Caco-2 (cell line): ENCODE data around the gene TRO. TPM values are rescaled to one million over a fixed set of nuclear protein-coding genes. Genes with fewer than 3 reads are reported as not detected.

Source experiments
- BruUV-seq: library from RNA; stranded (reverse); fragments of 400-500 nt; replicated peaks from 2 replicates; lab custom pipeline; 2021; lab: Mats Ljungman, UMichigan
- CTCF ChIA-PET: fragments of 300-600 bp; sonication (Branson Sonifier 250); formaldehyde crosslinking; loops from one replicate; lab custom pipeline; 2022; ENCODE audit warnings: antibody characterized with exemption; lab: Charles Lee
- POLR2A ChIA-PET: fragments of 300-600 bp; sonication (Branson Sonifier 250); formaldehyde crosslinking; loops from one replicate; lab custom pipeline; 2022; ENCODE audit warnings: antibody characterized with exemption; lab: Charles Lee
- DNase-seq, 2 experiments: peaks; one replicate each; pipeline versions ENCODE4 v3.0.0 to v3.0.0-alpha.2; 2020 to 2022
- H3K27me3 ChIP-seq: replicated peaks from 2 replicates; pipeline ENCODE4 v1.6.0; 2011; ENCODE audit warnings: low read length; ENCODE audit not compliant: control insufficient read depth, insufficient read depth
- H3K36me3 ChIP-seq: 2 replicates; pipeline ENCODE4 v1.5.1; 2011; ENCODE audit warnings: low read length; ENCODE audit not compliant: control insufficient read depth, insufficient read depth
- H3K4me1 ChIP-seq: fragments of 250-450 bp; sonication (Bioruptor Pico); 2 replicates; pipeline ENCODE4 v1.5.1; 2020; ENCODE audit warnings: mild to moderate bottlenecking
- H3K4me3 ChIP-seq: 2 replicates; pipeline ENCODE4 v1.5.1; 2011; ENCODE audit warnings: low read depth, mild to moderate bottlenecking, control low read depth, low read length
- H3K9me3 ChIP-seq: fragments of 250-450 bp; sonication (Bioruptor Pico); 2 replicates; pipeline ENCODE4 v1.5.1; 2020; ENCODE audit warnings: mild to moderate bottlenecking, moderate library complexity
- H3K27ac Mint-ChIP-seq: one replicate; pipeline ENCODE4 v1.8.0; 2022; ENCODE audit warnings: mixed read lengths; ENCODE audit not compliant: unreplicated experiment
- H3K27me3 Mint-ChIP-seq: one replicate; pipeline ENCODE4 v1.8.0; 2022; ENCODE audit warnings: mixed read lengths; ENCODE audit not compliant: insufficient read depth, unreplicated experiment
- H3K36me3 Mint-ChIP-seq: one replicate; pipeline ENCODE4 v1.8.0; 2022; ENCODE audit warnings: mild to moderate bottlenecking, mixed read lengths; ENCODE audit not compliant: insufficient read depth, unreplicated experiment
- H3K4me1 Mint-ChIP-seq: one replicate; pipeline ENCODE4 v1.8.0; 2022; ENCODE audit warnings: low read depth, mixed read lengths; ENCODE audit not compliant: unreplicated experiment
- H3K4me3 Mint-ChIP-seq: one replicate; pipeline ENCODE4 v1.8.0; 2022; ENCODE audit warnings: mild to moderate bottlenecking, moderate library complexity, mixed read lengths; ENCODE audit not compliant: unreplicated experiment
- H3K9me3 Mint-ChIP-seq: one replicate; pipeline ENCODE4 v1.8.0; 2022; ENCODE audit warnings: mixed read lengths; ENCODE audit not compliant: unreplicated experiment
- CTCF ChIP-seq, 2 experiments: fragments of 200-600 bp in 1 of 2; IDR thresholded peaks; 1 replicate in 1 of 2; 2 replicates in 1 of 2; pipeline versions ENCODE4 v1.5.1 to v1.8.0; 2011 to 2022; ENCODE audit warnings: antibody characterized with exemption in 1 of 2, control low read depth in 1 of 2, inconsistent platforms in 1 of 2, low read depth in 1 of 2, low read length in 1 of 2, mild to moderate bottlenecking in 1 of 2, moderate library complexity in 1 of 2; ENCODE audit not compliant: insufficient read depth in 1 of 2, severe bottlenecking in 1 of 2, unreplicated experiment in 1 of 2
- intact Hi-C: fragments of 100-400 bp; cut with micrococcal nuclease; formaldehyde crosslinking; loops from one replicate; pipeline ENCODE4 v1.10.0; 2022; ENCODE audit not compliant: unreplicated experiment
- total RNA-seq: library from RNA; stranded (reverse); gene quantifications from 2 replicates; pipeline ENCODE4 v1.2.3, GENCODE V29; 2022

The TRO gene
- total RNA-seq, 1 experiment from 2014 or later: not detected

DNA sequence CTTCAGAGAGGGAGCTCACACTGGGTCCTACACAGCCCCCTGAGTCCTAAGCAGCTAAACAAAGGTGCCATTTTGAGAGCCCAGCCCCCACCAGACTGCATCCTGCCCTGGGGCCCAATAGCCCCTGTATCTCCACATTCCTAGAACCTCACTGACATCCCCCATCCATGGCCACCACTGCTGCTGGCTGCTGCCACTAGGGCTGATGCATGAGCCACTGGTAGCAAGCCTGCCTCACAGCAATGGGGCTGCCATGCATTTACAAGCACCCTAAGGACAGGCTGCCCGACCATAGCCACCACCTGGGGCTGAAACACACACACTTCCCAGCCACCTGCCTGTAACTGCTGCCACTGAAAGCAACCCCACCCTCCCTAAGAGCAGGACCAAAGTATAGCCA lies 26.5 kb upstream of the TRO start:
- ChIA-PET CTCF (no interaction called here), POLR2A (no interaction called here)
- BruUV-seq: no TSS peak
- Mint-ChIP-seq H3K27ac (no peak overlapping the region), H3K27me3 (peaks cover 5% of the 10 kb centered on the region), H3K9me3 (no peaks in the 10 kb centered on the region), H3K4me1 (no peaks in the 10 kb centered on the region), H3K36me3 (no peaks in the 10 kb centered on the region), H3K4me3 (no peak overlapping the region)
- H3K36me3 ChIP-seq: no peaks in the 10 kb centered on the region
- H3K27me3 ChIP-seq: no peaks in the 10 kb centered on the region
- no peak for TF ChIP-seq CTCF (IDR thresholded peaks at IDR 0.05; ENCODE audit: insufficient read depth in 1 of 2, low read depth in 1 of 2, low read length in 1 of 2, severe bottlenecking in 1 of 2, unreplicated experiment in 1 of 2)
- no peak overlapping the region for H3K4me3 ChIP-seq
- no peaks in the 10 kb centered on the region for H3K4me1 ChIP-seq
- no peak for DNase-seq
- H3K9me3 ChIP-seq: no peaks in the 10 kb centered on the region
- intact Hi-C loops: no loop called here

GRCh38 chrX:54909941-54910340 lies 10.7 kb upstream of the TRO start:
- no peaks in the 10 kb centered on the region for H3K27me3 ChIP-seq
- BruUV-seq: no TSS peak
- CTCF ChIA-PET: no interaction called here
- Mint-ChIP-seq H3K36me3 (no peaks in the 10 kb centered on the region), H3K4me1 (no peaks in the 10 kb centered on the region), H3K9me3 (peaks cover 19% of the 10 kb centered on the region), H3K27ac (no peak overlapping the region), H3K4me3 (no peak overlapping the region), H3K27me3 (no peaks in the 10 kb centered on the region)
- no peak for DNase-seq
- no peaks in the 10 kb centered on the region for H3K9me3 ChIP-seq
- TF ChIP-seq CTCF (IDR thresholded peaks at IDR 0.05; ENCODE audit: insufficient read depth in 1 of 2, low read depth in 1 of 2, low read length in 1 of 2, severe bottlenecking in 1 of 2, unreplicated experiment in 1 of 2): no peak
- intact Hi-C loops: no loop called here
- no peak overlapping the region for H3K4me3 ChIP-seq
- no peaks in the 10 kb centered on the region for H3K36me3 ChIP-seq
- H3K4me1 ChIP-seq: no peaks in the 10 kb centered on the region
- POLR2A ChIA-PET: no interaction called here

DNA sequence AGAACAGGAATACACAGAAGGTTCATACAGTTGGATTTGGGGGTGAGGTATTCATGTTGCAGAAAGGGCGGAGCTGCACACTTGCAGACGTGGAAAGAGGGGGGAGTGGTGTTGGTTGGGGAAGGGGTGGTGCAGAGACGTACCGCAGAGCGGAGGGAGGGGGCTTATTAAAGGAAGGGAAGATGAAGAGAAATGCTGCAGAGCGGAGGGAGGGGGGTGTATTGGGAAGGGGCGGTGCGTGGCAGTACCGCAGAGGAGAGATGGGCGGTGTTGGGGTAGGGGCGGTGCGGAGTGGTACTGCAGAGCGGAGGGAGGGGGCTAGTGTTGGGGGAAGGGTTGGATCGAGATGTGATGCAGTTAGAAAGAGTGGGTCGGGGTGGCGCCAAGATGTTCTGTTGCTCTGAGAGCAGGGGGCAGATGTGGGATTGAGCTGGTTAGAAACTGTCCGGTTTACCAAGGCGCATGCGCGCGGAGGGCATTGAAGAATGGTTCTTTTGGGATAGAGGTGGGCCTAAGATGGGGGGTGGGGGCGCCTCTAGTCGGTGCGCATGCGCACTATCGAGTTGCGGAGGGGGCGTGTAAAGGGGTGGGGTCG lies 900 bp downstream of the TRO start:
- no peaks in the 10 kb centered on the region for H3K4me1 Mint-ChIP-seq
- no peak overlapping the region for H3K27ac Mint-ChIP-seq
- H3K4me3 Mint-ChIP-seq: no peak overlapping the region
- peaks cover 7% of the 10 kb centered on the region for H3K27me3 Mint-ChIP-seq
- H3K27me3 ChIP-seq: no peaks in the 10 kb centered on the region
- CTCF ChIA-PET: no interaction called here
- no peaks in the 10 kb centered on the region for H3K36me3 ChIP-seq
- no peaks in the 10 kb centered on the region for H3K4me1 ChIP-seq
- peaks cover 10% of the 10 kb centered on the region for H3K9me3 Mint-ChIP-seq
- H3K9me3 ChIP-seq: no peaks in the 10 kb centered on the region
- H3K4me3 ChIP-seq: no peak overlapping the region
- intact Hi-C loops: no loop called here
- BruUV-seq: no TSS peak
- H3K36me3 Mint-ChIP-seq: no peaks in the 10 kb centered on the region
- POLR2A ChIA-PET: no interaction called here
- no peak for TF ChIP-seq CTCF (IDR thresholded peaks at IDR 0.05; ENCODE audit: insufficient read depth in 1 of 2, low read depth in 1 of 2, low read length in 1 of 2, severe bottlenecking in 1 of 2, unreplicated experiment in 1 of 2)
- DNase-seq: no peak
